Natural killer cell (primary cell): ENCODE results near the gene PWWP2B. TPM values are rescaled to one million over a fixed set of nuclear protein-coding genes. Genes with fewer than 3 reads are reported as not detected.
A peak's percentile ranks its signal among the peaks of the same experiment; 100 is the strongest.

Source experiments
- ATAC-seq, 3 donors: fragments of 150-1000 bp in 2 of 3; fragments of 200-7000 bp in 1 of 3; cut with Tn5 transposase; 1 replicate in 1 of 3; 2 replicates in 2 of 3; pipeline ENCODE4 v1.10.0; 2021; ENCODE audit warnings: mild to moderate bottlenecking in 2 of 3, moderate library complexity in 2 of 3
- DNase-seq, 2 donors: peaks; one replicate each; pipeline versions ENCODE4 v3.0.0 to v3.0.0-alpha.2; 2013 to 2021; ENCODE audit warnings: mixed read lengths in 1 of 2
- H3K27ac ChIP-seq: one replicate; pipeline ENCODE4 v1.5.1; 2013; ENCODE audit warnings: mild to moderate bottlenecking, low read length
- H3K27me3 ChIP-seq: one replicate; pipeline ENCODE4 v1.6.1; 2013; ENCODE audit warnings: low read length; ENCODE audit not compliant: control insufficient read depth, insufficient read depth
- H3K36me3 ChIP-seq: one replicate; pipeline ENCODE4 v1.6.1; 2013; ENCODE audit warnings: low read length; ENCODE audit not compliant: control insufficient read depth, insufficient read depth
- H3K4me1 ChIP-seq: one replicate; pipeline ENCODE4 v1.6.1; 2013; ENCODE audit warnings: low read length; ENCODE audit not compliant: control insufficient read depth, insufficient read depth
- H3K4me3 ChIP-seq: one replicate; pipeline ENCODE4 v1.5.1; 2013; ENCODE audit warnings: low read length
- H3K9me3 ChIP-seq: one replicate; pipeline ENCODE4 v1.6.1; 2013; ENCODE audit warnings: low read length; ENCODE audit not compliant: control insufficient read depth, insufficient read depth
- H3K27ac Mint-ChIP-seq, 2 donors: one replicate each; pipeline ENCODE4 v1.8.0; 2022; ENCODE audit warnings: mild to moderate bottlenecking in 2 of 2, mixed read lengths in 2 of 2, moderate library complexity in 1 of 2
- H3K27me3 Mint-ChIP-seq, 2 donors: one replicate each; pipeline ENCODE4 v1.8.0; 2022; ENCODE audit warnings: low read depth in 2 of 2, mixed read lengths in 2 of 2
- H3K36me3 Mint-ChIP-seq: one replicate; pipeline ENCODE4 v1.8.0; 2022; ENCODE audit warnings: mixed read lengths
- H3K4me1 Mint-ChIP-seq, 2 donors: one replicate each; pipeline ENCODE4 v1.8.0; 2022; ENCODE audit warnings: mixed read lengths in 2 of 2
- H3K4me3 Mint-ChIP-seq: one replicate; pipeline ENCODE4 v1.8.0; 2022; ENCODE audit warnings: mild to moderate bottlenecking, moderate library complexity, mixed read lengths
- H3K9me3 Mint-ChIP-seq, 2 donors: one replicate each; pipeline ENCODE4 v1.8.0; 2022; ENCODE audit warnings: mixed read lengths in 2 of 2
- CTCF ChIP-seq: fragments of 200-600 bp; IDR thresholded peaks from one replicate; pipeline ENCODE4 v1.8.0; 2022; ENCODE audit warnings: antibody characterized with exemption
- WGBS: methylation state at CpG from one replicate; pipeline ENCODE4 v1.1.7; 2013; ENCODE audit warnings: missing lambda C conversion rate; ENCODE audit not compliant: insufficient coverage; 5-methylcytosine and 5-hydroxymethylcytosine counted together
- intact Hi-C: fragments of 100-400 bp; cut with micrococcal nuclease; formaldehyde crosslinking; loops from one replicate; pipeline ENCODE4 v1.14.2; 2022
- total RNA-seq, 4 donors: library from RNA; stranded (reverse); fragments of 120-200 nt in 1 of 4; gene quantifications; one replicate each; pipeline versions ENCODE4 v1.2.3 to v1.2.4, GENCODE V29; 2013 to 2022

Gene PWWP2B
- total RNA-seq, 3 donors from 2014 or later (not counting 1 experiment from before 2014, with no cell fraction given): 23.7 to 29.5 (median 24.4) TPM

- Histone ChIP-seq H3K27me3 (no peaks in the 10 kb centered on the region), H3K4me3 (no peak overlapping the region), H3K36me3 (no peaks in the 10 kb centered on the region), H3K9me3 (no peaks in the 10 kb centered on the region), H3K27ac (no peak overlapping the region), H3K4me1 (no peaks in the 10 kb centered on the region)
- ATAC-seq (no peak), DNase-seq (no peak)
- WGBS: 96% methylated on average over 15 of the region's 15 CpGs
- intact Hi-C loops: no loop called here
- no peak for TF ChIP-seq CTCF
- H3K27ac Mint-ChIP-seq: peak overlapping the region in 1 of 2 donors; percentile 64
- H3K27me3 Mint-ChIP-seq: no peaks in the 10 kb centered on the region
- H3K4me3 Mint-ChIP-seq: no peak overlapping the region
- H3K4me1 Mint-ChIP-seq: peaks cover 0 to 12% of the 10 kb centered on the region in 2 donors
- H3K36me3 Mint-ChIP-seq: no peaks in the 10 kb centered on the region
- no peaks in the 10 kb centered on the region for H3K9me3 Mint-ChIP-seq
Observed at GRCh38 chr10:132357286-132358058, 39.5 kb upstream of the PWWP2B start.

- no peak overlapping the region for H3K27ac Mint-ChIP-seq
- intact Hi-C loops: no loop called here
- no peaks in the 10 kb centered on the region for H3K27me3 Mint-ChIP-seq
- peaks cover 0 to 9% of the 10 kb centered on the region in 2 donors for H3K4me1 Mint-ChIP-seq
- TF ChIP-seq CTCF: no peak
- no peak overlapping the region for H3K4me3 ChIP-seq
- DNase-seq (no peak), ATAC-seq (no peak)
- H3K36me3 ChIP-seq: no peaks in the 10 kb centered on the region
- H3K9me3 ChIP-seq: no peaks in the 10 kb centered on the region
- WGBS: 90% methylated on average over 19 of the region's 21 CpGs
- H3K9me3 Mint-ChIP-seq: peaks cover 0 to 4% of the 10 kb centered on the region in 2 donors
- H3K4me3 Mint-ChIP-seq: no peak overlapping the region
- no peak overlapping the region for H3K27ac ChIP-seq
- no peaks in the 10 kb centered on the region for H3K36me3 Mint-ChIP-seq
- no peaks in the 10 kb centered on the region for H3K27me3 ChIP-seq
- no peaks in the 10 kb centered on the region for H3K4me1 ChIP-seq
Observed at GRCh38 chr10:132359305-132360040, 37.5 kb upstream of the PWWP2B start.

GRCh38 chr10:132360766-132361447, 36.1 kb upstream of the PWWP2B start:
- H3K36me3 Mint-ChIP-seq: no peaks in the 10 kb centered on the region
- peaks cover 0 to 6% of the 10 kb centered on the region in 2 donors for H3K9me3 Mint-ChIP-seq
- WGBS: 86% methylated on average over 22 of the region's 22 CpGs

More at GRCh38 chr10:132360766-132361447, 36.1 kb upstream of the PWWP2B start:
- ATAC-seq: peak; percentile 54 to 68 (median 55)
- intact Hi-C loops: no loop called here
- Histone ChIP-seq H3K27ac (no peak overlapping the region), H3K9me3 (no peaks in the 10 kb centered on the region), H3K36me3 (peaks cover 2% of the 10 kb centered on the region), H3K27me3 (no peaks in the 10 kb centered on the region), H3K4me3 (no peak overlapping the region), H3K4me1 (no peaks in the 10 kb centered on the region)
- no peaks in the 10 kb centered on the region for H3K27me3 Mint-ChIP-seq
- TF ChIP-seq CTCF: peak; percentile 42
- H3K27ac Mint-ChIP-seq: peak overlapping the region in 1 of 2 donors; percentile 41
- peaks cover 0 to 15% of the 10 kb centered on the region in 2 donors for H3K4me1 Mint-ChIP-seq
- H3K4me3 Mint-ChIP-seq: no peak overlapping the region
- DNase-seq: peak in 1 of 2 donors; percentile 47
